A673 (cell line): ENCODE measurements around the gene FAM151B.

Source experiments
- CTCF ChIP-seq: fragments of 300-800, 200-600 bp; sonication (generic); conservative IDR thresholded peaks from 2 replicates; pipeline ENCODE4 v1.5.1; 2017; ENCODE audit warnings: low read depth, mild to moderate bottlenecking, antibody characterized with exemption, low read length, moderate library complexity, mixed read lengths
- EZH2 ChIP-seq: fragments of 200-600 bp; sonication (generic); IDR thresholded peaks from 2 replicates; pipeline ENCODE4 v1.6.1; 2017; ENCODE audit warnings: borderline replicate concordance, low read depth, mild to moderate bottlenecking, mixed read lengths, antibody characterized with exemption, low read length; ENCODE audit not compliant: poor library complexity, severe bottlenecking

- TF ChIP-seq CTCF (no peak), EZH2 (no peak)
These were observed 24.6 kb upstream of the FAM151B start for GRCh38 chr5:80463269-80463668.
